CD4-positive, alpha-beta T cell (primary cell): Measurements from ENCODE around the gene MTHFD1L. TPM values are rescaled to one million over a fixed set of nuclear protein-coding genes. Genes with fewer than 3 reads are reported as not detected.

Experiments used
- ATAC-seq: fragments of 200-7000 bp; cut with Tn5 transposase; one replicate; pipeline ENCODE4 v1.10.0; 2022; ENCODE audit warnings: mild to moderate bottlenecking; ENCODE audit not compliant: poor library complexity
- CTCF ChIA-PET: fragments of 350-600 bp; sonication (Branson Sonifier 250); formaldehyde crosslinking; loops from one replicate; lab custom pipeline; 2021; ENCODE audit warnings: antibody characterized with exemption, inconsistent platforms; lab: Charles Lee
- POLR2A ChIA-PET: fragments of 350-600 bp; sonication (Branson Sonifier 250); formaldehyde crosslinking; loops from one replicate; lab custom pipeline; 2021; ENCODE audit warnings: antibody characterized with exemption, inconsistent platforms; lab: Charles Lee
- DNase-seq, 14 experiments: peaks; one replicate each; pipeline ENCODE4 v3.0.0-alpha.2; 2013 to 2020; ENCODE audit warnings: mixed read lengths in 2 of 14
- H3K27ac ChIP-seq, 2 donors: one replicate each; pipeline versions ENCODE4 v1.5.1 to v1.7.0; 2013; ENCODE audit warnings: low read length in 2 of 2, low read depth in 1 of 2, mild to moderate bottlenecking in 1 of 2
- H3K27me3 ChIP-seq, 2 experiments: 1 replicate in 1 of 2; 2 replicates in 1 of 2; pipeline versions ENCODE4 v1.6.1 to v1.7.0; 2013; ENCODE audit warnings: low read length in 2 of 2, control low read depth in 1 of 2, mild to moderate bottlenecking in 1 of 2, moderate library complexity in 1 of 2; ENCODE audit not compliant: insufficient read depth in 2 of 2, control insufficient read depth in 1 of 2
- H3K36me3 ChIP-seq: one replicate; pipeline ENCODE4 v1.6.1; 2013; ENCODE audit warnings: low read length, control low read depth; ENCODE audit not compliant: insufficient read depth
- H3K4me1 ChIP-seq: one replicate; pipeline ENCODE4 v1.6.1; 2013; ENCODE audit warnings: low read length, control low read depth; ENCODE audit not compliant: insufficient read depth
- H3K4me3 ChIP-seq: one replicate; pipeline ENCODE4 v1.5.1; 2013; ENCODE audit warnings: mild to moderate bottlenecking, low read length, moderate library complexity
- H3K9me3 ChIP-seq, 2 experiments: 1 replicate in 1 of 2; 2 replicates in 1 of 2; pipeline versions ENCODE4 v1.6.1 to v1.7.0; 2013; ENCODE audit warnings: low read length in 2 of 2, mild to moderate bottlenecking in 2 of 2, control low read depth in 1 of 2, moderate library complexity in 1 of 2; ENCODE audit not compliant: control insufficient read depth in 1 of 2, insufficient read depth in 1 of 2
- H3K27ac Mint-ChIP-seq: one replicate; pipeline ENCODE4 v1.8.0; 2020; ENCODE audit warnings: mixed read lengths
- H3K27me3 Mint-ChIP-seq: one replicate; pipeline ENCODE4 v1.8.0; 2021; ENCODE audit warnings: mixed read lengths
- H3K36me3 Mint-ChIP-seq: one replicate; pipeline ENCODE4 v1.8.0; 2021; ENCODE audit warnings: low read depth, mixed read lengths
- H3K4me1 Mint-ChIP-seq: one replicate; pipeline ENCODE4 v1.8.0; 2021; ENCODE audit warnings: low read depth, mixed read lengths
- H3K4me3 Mint-ChIP-seq: one replicate; pipeline ENCODE4 v1.8.0; 2020; ENCODE audit warnings: mild to moderate bottlenecking, mixed read lengths
- H3K9me3 Mint-ChIP-seq: one replicate; pipeline ENCODE4 v1.8.0; 2020; ENCODE audit warnings: mixed read lengths
- CTCF ChIP-seq: fragments of 200-600 bp; IDR thresholded peaks from one replicate; pipeline ENCODE4 v1.8.0; 2022; ENCODE audit warnings: antibody characterized with exemption, mild to moderate bottlenecking
- intact Hi-C, 2 experiments: fragments of 100-400 bp; cut with DNase I in 1 of 2; cut with micrococcal nuclease in 1 of 2; formaldehyde crosslinking; loops; one replicate each; pipeline versions ENCODE4 v1.15.1 to v1.9.0; 2023 to 2025; cut with DNase I, micrococcal nuclease
- total RNA-seq, 174 experiments: library from RNA in 2 of 174; stranded (reverse) in 2 of 174; gene quantifications; one replicate each; pipeline ENCODE4 v1.2.3 and lab custom pipeline; 2021 to 2026

The MTHFD1L gene
- total RNA-seq, 2 experiments from 2014 or later = 8.8 to 9.7 TPM

DNA sequence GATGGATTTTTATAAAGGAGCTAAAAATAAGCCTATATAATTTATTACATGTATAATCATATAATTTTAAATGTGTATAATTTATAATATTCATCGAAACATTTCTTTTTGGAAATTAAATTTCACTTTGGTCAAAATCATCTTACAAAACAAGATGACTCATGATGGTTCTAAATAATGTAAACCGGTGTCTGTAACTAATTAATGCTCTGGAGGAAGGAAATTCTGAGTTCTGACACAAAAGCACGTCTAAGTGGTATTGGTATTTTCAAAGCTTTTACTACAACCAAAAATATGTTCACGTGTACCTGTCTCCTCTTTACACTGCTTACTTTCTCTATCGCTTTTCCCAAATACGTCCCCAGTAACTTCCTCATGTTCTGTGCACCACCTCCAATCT, 134.1 kb downstream of the MTHFD1L start:
- H3K27ac ChIP-seq = no peak overlapping the region
- Mint-ChIP-seq H3K27me3 (no peaks in the 10 kb centered on the region), H3K27ac (no peak overlapping the region), H3K36me3 (peaks cover under 1% of the 10 kb centered on the region), H3K9me3 (no peaks in the 10 kb centered on the region), H3K4me1 (peaks cover 3% of the 10 kb centered on the region), H3K4me3 (no peak overlapping the region)
- ChIA-PET CTCF (interaction anchor here (0.9 kb wide), 1 partner anchor 15 kb away, joined by 3 read pairs; no protein-coding TSS in a partner anchor), POLR2A (no interaction called here)
- H3K4me1 ChIP-seq = peaks cover 3% of the 10 kb centered on the region
- H3K4me3 ChIP-seq = no peak overlapping the region
- TF ChIP-seq CTCF = no peak
- DNase-seq (no peak), ATAC-seq (no peak)
- H3K36me3 ChIP-seq = no peaks in the 10 kb centered on the region
- H3K27me3 ChIP-seq = no peaks in the 10 kb centered on the region
- intact Hi-C loops = no loop called here
- no peaks in the 10 kb centered on the region for H3K9me3 ChIP-seq

- H3K27ac ChIP-seq = no peak overlapping the region
- intact Hi-C loops = no loop called here
These were observed 136.0 kb downstream of the MTHFD1L start for GRCh38 chr6:151001387-151002056.

DNA sequence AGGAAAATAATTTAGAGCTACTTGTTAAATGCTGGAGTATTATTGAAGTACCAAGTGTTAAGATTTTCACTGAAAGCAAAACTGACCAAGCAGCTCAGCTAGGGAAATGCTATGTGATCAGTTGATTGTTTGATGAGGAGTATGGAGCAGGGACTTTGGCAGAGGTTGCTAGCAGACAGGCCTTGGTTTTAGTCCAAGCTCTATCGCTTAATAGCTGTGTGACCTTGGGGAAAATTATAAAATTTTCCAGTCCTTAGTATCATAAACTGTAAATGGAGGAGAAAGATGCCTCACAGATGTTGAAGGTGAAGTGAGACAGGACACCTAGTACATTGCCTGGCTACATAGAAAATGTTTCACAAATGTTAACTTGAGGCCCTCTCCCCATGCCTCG, 136.6 kb downstream of the MTHFD1L start:
- Histone ChIP-seq H3K27me3 (no peaks in the 10 kb centered on the region), H3K4me1 (peaks cover 3% of the 10 kb centered on the region), H3K27ac (no peak overlapping the region), H3K36me3 (no peaks in the 10 kb centered on the region), H3K9me3 (no peaks in the 10 kb centered on the region), H3K4me3 (no peak overlapping the region)
- no peak for TF ChIP-seq CTCF
- H3K36me3 Mint-ChIP-seq = no peaks in the 10 kb centered on the region
- intact Hi-C loops = no loop called here
- H3K4me1 Mint-ChIP-seq = peaks cover 28% of the 10 kb centered on the region
- no peaks in the 10 kb centered on the region for H3K9me3 Mint-ChIP-seq
- CTCF ChIA-PET = no interaction called here
- no peak overlapping the region for H3K4me3 Mint-ChIP-seq
- DNase-seq (no peak), ATAC-seq (no peak)
- POLR2A ChIA-PET = no interaction called here
- H3K27me3 Mint-ChIP-seq = no peaks in the 10 kb centered on the region
- H3K27ac Mint-ChIP-seq = no peak overlapping the region

More at GRCh38 chr6:151001387-151002056, 136.0 kb downstream of the MTHFD1L start:
- H3K27me3 ChIP-seq = no peaks in the 10 kb centered on the region
- ATAC-seq (no peak), DNase-seq (no peak)
- no peak overlapping the region for H3K27ac Mint-ChIP-seq
- H3K36me3 ChIP-seq = no peaks in the 10 kb centered on the region
- no peaks in the 10 kb centered on the region for H3K9me3 ChIP-seq
- no peak overlapping the region for H3K4me3 ChIP-seq
- ChIA-PET CTCF (interaction anchor here (1.4 kb wide), 1 partner anchor 13 kb away, joined by 3 read pairs; no protein-coding TSS in a partner anchor), POLR2A (no interaction called here)
- peaks cover 3% of the 10 kb centered on the region for H3K4me1 ChIP-seq
- no peak overlapping the region for H3K4me3 Mint-ChIP-seq
- TF ChIP-seq CTCF = no peak
- H3K36me3 Mint-ChIP-seq = no peaks in the 10 kb centered on the region
- H3K27me3 Mint-ChIP-seq = no peaks in the 10 kb centered on the region
- H3K4me1 Mint-ChIP-seq = peaks cover 22% of the 10 kb centered on the region
- H3K9me3 Mint-ChIP-seq = no peaks in the 10 kb centered on the region
